ENCODE measurements around the gene DNAJC18.

Gene DNAJC18

DNA sequence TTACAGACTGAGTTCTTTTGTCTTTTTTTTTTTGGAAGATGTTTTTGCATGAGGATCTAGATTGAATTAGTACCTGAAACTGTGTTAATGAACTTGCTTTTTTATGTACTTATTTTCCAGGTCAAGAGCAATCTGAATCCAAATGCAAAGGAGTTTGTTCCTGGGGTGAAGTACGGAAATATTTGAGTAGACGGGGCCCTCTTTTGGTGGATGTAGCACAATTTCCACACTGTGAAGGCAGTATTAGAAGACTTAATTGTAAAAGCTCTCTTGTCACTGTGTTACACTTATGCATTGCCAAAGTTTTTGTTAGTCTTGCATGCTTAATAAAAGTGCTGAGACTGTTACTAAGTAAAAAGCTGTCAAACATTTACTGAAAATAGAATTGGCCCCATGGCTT lies 70.7 kb downstream of the DNAJC18 start:
- no peak for DNase-seq (ENCODE audit: low spot score)

DNA sequence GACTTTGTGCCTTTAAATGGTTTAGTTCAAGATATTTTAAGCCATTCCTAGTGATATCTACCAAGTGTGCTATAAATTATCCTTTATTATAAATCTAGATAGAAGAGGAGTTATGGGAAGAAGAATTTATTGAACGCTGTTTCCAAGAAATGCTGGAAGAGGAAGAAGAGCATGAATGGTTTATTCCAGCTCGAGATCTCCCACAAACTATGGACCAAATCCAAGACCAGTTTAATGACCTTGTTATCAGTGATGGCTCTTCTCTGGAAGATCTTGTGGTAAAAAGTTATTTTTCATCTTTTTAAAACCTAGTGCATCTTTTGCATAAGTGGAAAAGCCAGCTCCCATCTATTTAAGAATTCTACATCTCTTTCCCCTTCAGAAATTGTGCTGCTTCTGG lies 74.9 kb downstream of the DNAJC18 start:
- no peak for DNase-seq (ENCODE audit: low spot score)

DNA sequence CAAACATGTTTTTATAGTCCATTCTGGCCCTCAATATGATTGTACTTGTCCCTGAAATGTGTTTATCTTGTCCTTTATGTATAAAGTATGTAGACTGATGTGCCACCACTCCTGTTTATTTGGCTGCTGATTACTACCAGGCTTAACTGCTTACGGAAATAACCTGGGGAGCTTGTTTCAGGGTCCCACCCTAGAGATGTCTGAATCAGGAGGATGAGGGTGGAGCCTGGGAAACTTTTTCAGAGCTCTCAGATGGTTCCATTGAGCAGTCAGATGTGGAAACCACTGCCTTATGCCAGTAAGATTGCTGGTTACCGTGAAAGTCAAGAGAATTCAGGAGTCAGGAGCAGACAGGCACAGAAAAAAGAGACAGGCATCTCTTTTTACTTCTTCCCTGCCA lies 75.4 kb downstream of the DNAJC18 start:
- DNase-seq (ENCODE audit: low spot score), result no peak

DNA sequence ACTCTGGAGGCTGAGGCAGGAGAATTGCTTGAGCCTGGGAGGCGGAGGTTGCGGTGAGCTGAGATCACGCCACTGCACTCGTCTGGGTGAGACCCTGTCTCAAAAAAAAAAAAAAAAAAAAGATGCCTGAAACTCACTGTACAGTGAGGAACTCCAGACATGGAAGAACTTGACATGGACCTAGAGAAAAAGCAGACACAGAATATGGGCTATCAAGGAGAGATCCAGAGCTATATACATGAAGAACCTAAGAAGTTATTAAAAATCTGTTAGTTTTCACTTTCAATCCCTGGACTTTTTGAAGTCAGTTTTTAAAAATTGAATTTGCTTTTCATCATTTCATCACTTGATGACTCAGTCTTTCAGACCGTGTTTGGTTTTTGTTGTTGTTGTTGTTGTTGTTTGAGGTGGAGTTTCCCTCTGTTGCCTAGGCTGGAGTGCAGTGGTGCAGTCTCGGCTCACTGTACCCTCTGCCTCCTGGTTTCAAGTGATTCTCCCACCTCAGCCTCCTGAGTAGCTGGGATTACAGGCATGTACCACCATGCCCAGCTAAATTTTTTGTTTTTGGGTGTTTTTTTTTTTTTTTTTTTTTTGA lies 77.4 kb downstream of the DNAJC18 start:
- no peak for DNase-seq (ENCODE audit: low spot score)

DNA sequence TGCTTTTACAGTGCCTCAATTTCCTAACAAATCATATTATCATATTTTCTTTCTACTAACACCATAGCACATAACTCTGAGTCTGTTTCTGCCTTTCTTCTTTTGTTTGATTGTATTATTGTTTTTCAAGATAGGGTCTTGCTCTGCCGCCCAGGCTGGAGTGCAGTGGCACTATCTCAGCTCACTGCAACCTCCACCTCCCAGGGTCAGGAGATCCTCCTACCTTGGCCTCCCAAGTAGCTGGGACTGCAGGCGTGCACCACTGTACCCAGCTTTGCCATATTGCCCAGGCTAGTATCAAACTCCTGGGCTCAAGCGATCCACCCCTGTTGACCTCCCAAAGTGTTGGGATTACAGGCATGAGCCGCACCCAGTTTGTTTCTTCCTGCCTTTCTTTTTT lies 78.9 kb downstream of the DNAJC18 start:
- no peak for DNase-seq (ENCODE audit: low spot score)

Data from CD4-positive, alpha-beta T cell treated with Interleukin-6 at 100 ng/mL for 8 hours (primary cell).